Hematopoietic multipotent progenitor cell treated with erythropoietin and hydrocortisone succinate and interleukin-3 and kit ligand, for 17 days (in vitro differentiated cells): ENCODE data around the gene NUDT16.
"Not testable (repeated sequence)": the region's sequence is repeated elsewhere in the genome, so short reads cannot be mapped to it uniquely, and the experiment has no call there.

Experiments
- DNase-seq: peaks from one replicate; pipeline ENCODE4 v3.0.0-alpha.2; 2015; ENCODE audit warnings: low spot score

Gene NUDT16

DNA sequence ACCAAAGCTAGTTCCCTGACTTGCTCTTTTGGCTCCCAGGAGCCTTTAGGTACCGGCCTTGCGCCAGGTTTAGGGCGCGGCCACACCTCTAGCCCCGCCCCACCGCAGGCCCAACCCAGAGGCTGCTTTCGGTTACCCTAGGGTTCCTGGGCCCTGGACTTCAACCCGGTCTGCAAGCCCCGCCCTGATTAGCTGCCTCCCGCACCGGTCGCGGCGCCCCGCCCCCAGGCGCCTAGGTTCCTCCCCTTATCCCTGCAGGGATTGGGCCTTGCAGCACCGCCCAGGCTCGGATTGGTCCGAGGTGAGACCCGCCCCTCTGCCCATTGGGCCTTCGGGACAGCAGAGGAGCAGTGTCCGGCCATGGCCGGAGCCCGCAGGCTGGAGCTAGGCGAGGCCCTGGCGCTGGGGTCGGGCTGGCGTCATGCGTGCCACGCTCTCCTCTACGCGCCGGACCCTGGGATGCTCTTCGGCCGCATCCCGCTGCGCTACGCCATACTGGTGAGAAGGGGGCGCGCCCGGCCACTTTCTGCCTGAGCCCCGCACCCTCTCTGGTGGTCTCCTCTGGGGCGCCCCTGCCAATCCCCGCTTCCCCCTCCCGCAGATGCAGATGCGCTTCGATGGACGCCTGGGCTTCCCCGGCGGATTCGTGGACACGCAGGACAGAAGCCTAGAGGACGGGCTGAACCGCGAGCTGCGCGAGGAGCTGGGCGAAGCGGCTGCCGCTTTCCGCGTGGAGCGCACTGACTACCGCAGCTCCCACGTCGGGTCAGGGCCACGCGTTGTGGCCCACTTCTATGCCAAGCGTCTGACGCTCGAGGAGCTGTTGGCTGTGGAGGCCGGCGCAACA lies at the start of gene NUDT16:
TSS of gene NUDT16 (plus strand) at position 330 of the 847 bp plus-strand sequence. CDS start at position 361, 31 bp downstream.
- peak; percentile 98 for DNase-seq

DNA sequence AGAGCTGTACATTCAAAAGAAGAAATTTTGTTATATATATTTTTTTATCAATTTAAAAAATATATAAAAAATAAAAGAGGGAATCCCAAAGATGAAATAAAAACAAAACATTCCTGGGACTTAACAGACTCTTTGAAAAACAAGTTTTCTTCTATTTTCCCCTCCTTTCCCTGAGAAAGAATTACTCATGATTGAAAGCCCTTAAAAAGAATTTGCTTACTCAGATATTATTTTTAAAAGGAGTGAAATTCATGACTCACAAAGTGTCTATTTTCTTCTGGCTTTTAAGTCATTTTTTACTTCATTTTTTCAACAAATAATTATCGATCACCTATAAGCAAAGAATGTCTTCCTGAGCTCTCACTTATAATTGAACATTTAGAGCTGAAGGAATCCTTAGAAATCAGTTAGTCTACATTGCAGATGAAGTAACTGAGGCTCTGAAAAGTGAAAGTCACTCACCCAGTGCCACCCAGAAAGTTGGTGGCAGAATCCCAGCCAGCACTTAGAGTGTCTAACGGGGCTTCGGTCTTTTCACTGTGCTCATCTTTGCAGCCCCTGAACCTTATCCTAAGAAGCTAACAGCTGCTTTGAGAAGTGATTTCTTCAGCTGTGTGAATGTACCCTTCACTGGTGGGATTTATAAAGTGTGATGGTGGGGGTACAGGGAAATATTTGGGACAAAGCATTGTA lies 42.5 kb upstream of the NUDT16 start:
- no peak for DNase-seq

DNA sequence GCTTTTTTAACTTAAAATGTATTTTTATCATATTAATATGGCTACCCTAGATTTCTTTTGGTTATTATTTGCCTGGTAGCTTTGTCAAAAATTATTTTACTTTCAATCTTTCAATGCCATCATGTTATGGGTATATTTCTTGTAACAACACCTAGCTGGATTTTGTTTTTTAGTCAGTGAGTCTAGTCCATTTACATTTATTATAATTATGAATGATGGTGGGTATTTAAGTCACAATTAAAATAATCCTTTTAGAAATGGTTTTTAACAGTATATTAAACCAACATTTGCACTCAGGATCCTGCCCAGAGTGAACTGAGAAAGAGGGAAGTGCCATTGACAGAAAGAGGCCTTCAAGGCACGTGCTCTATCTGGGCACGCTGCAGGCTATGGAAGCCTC lies 39.8 kb upstream of the NUDT16 start:
- DNase-seq = no peak

DNA sequence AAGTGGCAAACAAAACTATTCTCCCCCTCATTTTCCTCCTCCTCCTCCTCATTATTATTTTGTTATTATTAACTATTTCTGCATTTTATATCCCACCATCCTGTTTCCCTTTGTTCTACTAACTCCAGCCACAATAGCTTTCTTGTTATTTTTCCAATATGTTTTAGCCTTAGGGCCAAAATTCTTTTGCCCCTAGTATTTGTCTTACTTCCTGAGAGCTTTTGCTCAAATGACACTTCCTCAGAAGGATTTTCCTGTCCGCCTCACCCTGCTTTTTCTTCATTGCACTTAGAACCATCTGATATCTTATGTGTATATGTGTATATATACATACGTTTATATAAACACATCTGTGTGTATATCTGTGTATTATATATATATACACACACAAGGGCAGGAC lies 32.7 kb upstream of the NUDT16 start:
- DNase-seq = no peak

DNA sequence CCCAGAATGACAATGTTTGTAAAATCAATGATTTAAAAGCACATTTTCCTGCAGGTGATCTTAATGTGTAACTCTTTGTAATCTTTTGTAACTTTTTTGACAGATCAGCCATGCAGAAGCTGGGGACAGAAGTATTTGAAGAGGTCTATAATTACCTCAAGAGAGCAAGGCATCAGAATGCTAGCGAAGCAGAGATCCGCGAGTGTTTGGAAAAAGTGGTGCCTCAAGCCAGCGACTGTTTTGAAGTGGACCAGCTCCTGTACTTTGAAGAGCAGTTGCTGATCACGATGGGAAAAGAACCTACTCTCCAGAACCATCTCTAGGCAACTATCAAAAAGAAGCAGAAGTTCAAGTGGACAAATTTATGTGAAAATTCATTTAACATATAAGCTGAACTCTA lies 32.1 kb upstream of the NUDT16 start:
- no peak for DNase-seq

DNA sequence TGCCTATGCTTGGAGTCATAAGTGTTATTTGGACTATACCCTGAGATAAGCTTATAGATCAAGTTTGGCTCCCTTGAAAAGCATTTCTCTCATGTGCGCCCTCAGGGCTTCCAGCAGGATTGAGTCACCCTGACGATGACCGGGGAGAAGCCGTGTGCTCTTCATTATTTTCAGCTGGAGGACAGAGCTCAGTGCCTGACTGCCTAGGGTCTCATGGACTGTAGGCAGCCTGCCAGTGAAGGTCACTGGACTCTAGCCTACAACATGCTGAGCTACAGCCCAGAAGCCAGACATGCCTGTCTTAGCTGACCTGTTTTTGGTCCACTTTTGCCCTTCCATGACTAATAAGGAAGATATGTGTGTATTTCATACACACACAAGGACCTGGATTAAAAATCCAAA lies 31.6 kb upstream of the NUDT16 start:
- DNase-seq = no peak

DNA sequence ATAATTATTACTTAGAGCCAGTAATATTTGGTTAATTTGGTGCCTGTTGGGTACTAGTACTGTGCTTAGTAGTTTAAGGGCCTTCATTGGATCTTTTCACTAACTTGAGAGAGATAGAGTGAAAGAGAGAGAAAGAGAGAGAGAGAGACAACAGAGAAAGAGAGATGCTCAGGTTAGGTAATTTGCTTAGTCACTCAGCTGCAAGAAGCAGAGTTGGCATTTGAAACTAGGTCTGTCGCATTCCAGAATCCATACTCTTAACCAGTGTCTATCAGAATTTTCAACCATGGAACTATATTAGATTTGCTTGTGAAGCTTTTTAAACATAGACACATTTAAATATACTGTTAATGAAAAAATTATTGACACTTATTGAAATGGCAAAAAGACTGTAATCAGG lies 31.1 kb upstream of the NUDT16 start:
- no peak for DNase-seq

DNA sequence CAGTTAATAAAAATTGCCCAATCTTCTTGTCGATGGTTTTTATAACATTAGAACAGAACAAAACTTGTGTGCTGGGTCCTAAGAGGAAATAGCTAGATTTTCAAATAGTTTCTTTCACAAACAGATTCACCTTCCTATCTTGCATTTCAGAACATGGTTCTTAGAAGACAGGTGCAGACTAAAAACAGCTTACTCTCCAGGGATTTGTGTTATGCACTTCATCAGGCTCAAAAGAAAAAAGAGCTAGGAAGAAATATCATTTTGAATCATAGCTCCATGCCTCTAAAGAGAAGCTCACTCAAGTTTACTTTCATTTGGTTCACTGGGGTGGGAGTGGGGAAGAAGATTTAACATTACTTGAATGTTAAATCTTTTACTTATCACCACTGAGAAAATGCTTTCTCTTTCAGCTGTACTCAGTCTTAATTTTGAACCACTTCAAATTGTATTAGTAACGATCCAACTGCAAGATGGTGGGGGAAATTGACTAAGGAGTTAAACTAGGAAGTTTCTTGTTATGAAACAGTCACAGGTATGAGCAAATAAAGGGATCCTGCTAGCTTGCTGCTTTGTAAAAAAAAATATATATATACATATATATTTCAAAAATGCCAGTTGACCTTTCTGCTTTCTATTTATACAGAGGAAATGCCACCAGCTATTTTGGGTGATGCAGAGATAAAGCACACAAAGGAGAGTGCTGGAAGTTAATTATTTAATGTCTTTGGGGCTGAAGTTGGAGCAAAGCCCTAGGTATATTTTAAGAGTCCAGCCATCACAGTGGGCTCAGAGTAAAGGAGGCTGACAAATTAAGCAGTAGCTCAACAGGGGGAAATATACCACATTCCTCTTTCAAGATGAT lies 28.3 kb upstream of the NUDT16 start:
- DNase-seq = no peak

DNA sequence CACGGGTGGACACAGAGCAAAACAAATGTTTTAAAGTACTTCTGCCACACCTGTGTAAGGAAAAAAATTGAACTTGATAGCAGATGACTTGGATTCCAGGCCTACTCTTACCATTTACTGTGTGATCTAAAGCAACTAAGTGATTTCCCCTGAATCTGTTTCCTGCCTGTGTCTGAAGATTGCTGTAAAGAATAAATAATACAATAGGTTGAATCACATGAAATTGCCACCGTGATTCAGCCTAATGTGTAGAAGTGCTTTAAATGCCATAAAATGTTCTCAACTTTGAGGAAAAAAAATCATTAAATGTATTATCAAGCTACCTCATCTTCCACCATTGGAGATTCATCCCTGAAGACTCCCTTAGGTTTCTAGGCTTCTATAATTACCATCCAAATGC lies 27.6 kb upstream of the NUDT16 start:
- DNase-seq = no peak

DNA sequence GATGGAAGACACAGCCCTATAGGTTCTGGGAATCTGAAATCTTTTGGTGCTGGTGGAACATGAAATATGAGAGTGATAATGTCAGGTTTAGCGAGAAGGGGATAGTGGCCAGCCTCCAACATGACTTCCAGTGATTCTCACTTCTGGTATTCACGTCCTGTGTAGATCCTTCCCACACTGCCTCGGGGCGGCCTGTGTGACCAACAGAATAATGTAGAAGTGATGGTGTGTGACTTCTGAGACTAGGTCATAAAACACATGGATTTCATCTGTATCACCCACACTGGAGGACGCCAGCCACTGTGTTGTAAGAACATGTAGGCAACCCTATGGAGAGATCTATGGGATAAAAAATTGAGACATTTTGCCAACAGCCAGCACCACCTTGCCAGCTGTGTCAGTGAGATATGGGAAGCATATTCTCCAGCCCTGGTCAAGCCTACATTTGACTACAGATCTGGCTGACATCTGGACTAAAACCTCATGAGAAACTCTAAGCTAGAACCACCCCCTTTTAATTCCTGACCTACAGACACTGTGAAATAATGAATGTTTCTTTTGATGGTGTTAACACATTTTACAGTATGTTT lies 25.5 kb upstream of the NUDT16 start:
- peak; percentile 79 for DNase-seq

DNA sequence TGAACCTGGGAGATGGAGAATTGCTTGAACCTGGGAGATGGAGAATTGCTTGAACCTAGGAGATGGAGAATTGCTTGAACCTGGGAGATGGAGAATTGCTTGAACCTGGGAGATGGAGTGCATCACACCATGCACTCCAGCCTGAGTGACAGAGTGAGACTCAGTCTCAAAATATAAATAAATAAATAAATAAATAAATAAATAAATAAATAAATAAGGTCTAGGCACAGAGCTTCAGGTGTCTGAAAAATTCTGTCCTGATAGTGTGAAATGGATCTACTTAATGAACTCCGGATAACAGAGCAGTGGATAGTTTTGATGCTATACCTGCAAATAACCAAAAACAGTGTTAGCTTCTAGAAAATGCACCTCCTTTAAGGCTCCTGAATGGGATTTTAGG lies 24.3 kb upstream of the NUDT16 start:
- no peak for DNase-seq

DNA sequence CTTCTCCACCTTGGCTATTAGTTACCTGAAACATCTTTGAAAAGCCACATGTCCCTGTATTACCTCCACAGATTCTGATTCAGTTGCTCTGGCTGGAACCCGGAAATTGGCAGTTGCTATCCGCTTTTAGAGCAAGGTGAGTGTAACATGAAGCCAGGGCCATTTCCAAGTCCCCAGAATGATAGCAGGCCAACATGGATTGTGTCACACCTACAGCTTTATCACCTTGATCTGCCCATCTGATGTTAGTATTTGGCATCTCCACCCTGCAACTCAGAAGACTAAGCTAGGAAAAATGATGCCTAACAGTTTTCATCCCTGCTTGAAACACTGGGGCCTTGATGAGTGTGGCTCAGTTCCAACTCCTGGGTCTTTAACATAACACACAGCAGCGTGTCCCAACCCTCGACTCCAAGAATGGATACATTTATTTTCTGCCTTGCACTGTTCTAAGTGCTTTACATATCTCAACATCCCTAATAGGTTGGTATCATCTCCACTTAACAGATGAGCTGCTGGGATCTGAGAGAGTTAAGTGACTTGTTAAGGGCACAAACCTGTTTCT lies 21.3 kb upstream of the NUDT16 start:
- DNase-seq = peak; percentile 14

DNA sequence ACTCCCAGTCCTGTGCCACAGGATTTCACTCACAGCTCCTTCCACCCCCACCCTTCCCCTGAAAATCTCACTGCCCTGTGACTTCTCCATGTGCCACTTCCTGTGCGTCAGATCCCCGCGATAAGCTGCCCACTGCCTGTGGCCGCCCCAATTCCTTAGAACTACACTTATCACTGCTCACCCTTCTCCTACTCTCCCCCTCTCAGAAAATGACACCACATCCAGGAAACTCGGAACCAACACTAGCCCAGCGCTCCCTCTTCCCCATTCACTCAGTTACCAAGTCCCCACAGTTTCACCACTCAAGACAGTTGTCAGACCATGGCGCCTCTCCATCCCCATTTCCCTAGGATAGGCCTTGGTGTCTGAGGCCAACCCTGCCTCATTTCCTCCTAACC lies 20.5 kb upstream of the NUDT16 start:
- DNase-seq = peak; percentile 48

DNA sequence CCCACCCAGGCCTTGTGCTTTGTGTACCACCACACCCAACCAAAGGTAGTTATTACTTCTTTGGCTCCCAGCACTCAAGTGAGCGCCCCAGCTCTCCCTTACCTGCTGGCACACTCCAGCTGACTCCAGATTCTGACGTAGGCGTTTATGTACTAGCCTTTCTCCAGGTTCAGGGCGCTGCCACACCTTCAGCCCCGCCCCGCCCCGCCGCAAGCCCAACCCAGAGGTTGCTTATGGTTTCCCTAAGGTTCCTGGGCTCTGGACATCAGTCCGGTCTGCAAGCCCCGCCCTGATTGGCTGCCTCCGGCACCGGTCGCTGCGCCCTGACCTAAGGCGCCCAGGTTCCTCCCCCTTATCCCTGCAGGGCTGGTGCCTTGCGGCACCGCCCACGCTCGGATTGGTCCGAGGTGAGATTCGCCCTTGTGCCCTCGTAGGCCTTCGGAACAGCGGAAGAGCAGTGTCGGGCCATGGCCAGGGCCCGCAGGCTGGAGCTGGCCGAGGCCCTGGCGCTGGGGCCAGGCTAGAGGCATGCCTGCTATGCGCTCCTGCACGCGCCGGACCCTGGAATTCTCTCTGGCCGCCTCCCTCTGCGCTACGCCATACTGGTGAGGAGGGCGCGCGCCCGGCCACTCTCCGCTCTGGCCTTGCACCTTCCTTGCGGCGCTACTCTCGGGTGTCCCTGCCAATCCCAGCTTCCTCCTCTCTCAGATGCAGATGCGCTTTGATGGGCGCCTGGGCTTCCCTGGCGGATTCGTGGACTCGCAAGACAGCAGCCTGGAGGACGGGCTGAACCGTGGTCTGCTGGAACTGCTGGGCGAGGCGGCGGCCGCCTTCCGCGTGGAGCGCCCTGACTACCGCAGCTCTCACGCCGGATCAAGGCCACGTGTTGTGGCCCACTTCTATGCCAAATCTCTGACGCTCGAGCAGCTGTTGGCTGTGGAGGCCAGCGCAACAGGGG lies 19.8 kb upstream of the NUDT16 start:
- DNase-seq = peak; percentile 93

DNA sequence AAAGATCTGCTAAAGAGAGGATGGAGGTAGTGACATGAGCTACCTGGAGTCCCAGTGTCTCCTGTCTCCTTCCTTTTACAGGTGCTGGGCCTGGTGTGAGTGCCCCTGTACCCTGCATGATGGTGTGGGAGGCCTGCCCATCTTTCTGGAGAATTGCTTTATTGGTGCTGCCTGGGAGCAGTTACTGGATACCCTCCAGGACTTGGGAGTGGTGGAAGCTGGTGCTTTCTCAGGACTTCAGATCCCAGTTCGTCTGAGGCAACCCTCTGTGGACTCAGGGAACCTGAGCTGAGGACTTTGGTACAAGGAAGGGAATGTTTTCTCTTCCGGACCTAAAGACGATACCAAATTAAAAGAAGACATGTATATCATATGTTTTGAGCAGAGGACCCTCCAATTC lies 18.3 kb upstream of the NUDT16 start:
- no peak for DNase-seq

DNA sequence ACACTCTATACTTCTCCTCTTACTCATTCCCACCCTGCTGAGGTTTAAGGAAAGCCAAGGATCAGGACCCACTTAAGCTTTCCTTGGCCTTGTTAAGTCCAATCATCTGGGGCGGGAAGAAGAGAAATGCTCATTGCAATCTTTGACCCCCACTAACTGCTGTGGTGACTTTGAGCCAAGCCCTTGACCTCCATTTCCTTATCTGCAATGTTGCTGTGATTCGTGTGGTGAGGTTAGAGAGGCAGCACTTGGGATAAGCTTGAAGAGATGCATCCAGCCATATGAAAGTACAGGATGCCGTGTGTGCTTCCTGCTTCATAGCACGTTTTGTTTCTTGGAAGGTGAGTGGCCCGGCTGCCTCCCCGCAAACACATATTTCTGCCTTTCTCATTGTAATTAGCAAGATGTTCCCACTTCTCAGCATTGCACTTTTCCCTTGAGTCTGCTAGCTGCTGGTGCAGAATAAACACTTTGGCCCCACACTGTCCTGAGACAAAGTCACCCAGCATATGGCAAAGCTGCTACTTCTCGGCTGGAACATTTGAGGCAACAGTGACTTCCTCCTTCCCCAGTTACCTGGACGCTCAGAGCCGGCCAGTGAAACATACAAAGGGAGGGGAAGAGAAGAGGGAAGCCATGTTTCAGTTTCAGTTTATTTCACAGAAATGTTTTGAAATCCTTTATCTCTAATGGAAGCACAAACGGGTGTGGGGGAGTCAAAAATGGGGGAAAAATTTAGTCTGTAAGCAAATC lies 10.5 kb upstream of the NUDT16 start:
- no peak for DNase-seq

DNA sequence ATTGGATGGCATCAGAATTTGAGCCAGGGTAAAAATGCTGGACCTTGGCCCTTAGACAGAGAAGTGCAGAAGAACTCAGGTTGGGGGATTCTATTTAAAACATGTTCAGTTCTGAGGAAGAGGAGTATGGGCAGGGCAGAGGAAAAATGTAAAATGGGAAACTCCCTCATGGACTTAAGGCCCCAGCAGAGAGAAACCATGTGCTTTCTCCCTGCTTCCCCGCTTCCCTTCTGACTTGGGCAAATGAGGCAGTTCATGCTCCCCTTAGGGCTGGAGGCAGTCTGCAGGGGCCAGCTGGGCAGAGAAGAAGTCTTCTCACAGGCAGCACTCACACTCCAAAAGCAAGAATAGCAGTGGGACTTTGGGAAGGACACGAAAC lies 9.9 kb upstream of the NUDT16 start:
- DNase-seq = no peak

DNA sequence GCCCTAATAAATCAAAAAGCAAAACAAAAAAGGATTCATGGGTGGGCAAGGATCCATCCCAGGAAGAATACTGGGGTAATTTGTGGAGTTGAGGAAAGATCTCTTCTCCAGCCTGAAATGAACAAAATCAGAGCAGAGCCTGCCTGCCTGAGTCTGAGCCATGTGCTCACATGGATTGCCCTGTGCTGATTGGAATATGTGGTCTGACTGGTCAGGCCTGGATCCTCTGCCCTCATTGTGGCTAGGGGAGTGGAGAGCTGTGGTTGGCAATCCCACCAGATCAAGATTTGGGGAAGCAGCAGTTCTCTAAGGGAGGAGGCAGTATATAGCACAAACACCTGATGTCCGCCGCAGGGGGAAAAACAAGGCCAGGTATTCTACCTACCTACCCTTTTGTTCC lies 6.8 kb upstream of the NUDT16 start:
- DNase-seq = no peak

DNA sequence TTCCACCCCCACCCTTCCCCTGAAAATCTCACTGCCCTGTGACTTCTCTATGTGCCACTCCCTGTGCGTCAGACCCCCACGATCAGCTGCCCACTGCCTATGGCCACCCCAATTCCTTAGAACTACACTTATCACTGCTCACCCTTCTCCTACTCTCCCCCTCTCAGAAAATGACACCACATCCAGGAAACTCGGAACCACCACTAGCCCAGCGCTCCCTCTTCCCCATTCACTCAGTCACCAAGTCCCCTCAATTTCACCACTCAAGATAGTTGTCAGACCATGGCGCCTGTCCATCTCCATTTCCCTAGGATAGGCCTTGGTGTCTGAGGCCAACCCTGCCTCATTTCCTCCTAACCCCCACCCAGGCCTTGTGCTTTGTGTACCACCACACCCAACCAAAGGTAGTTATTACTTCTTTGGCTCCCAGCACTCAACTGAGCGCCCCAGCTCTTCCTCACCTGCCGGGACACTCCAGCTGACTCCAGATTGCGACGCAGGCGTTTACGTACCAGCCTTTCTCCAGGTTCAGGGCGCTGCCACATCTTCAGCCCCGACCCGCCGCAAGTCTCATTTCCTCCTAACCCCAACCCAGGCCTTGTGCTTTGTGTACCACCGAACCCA lies 641 bp upstream of the NUDT16 start:
- not testable (repeated sequence) for DNase-seq
